OCI-LY3 (cell line): ENCODE data around the gene NPHS1.

Experiments used
- EZH2phosphoT487 ChIP-seq: fragments of 200-600 bp; shearing (Covaris generic); IDR thresholded peaks from 2 replicates; pipeline ENCODE4 v1.6.1; 2018; ENCODE audit warnings: antibody characterized with exemption, mixed run types, low read depth
- TF ChIP-seq, protein P1 (sequence below): fragments of 200-600, 300-600 bp; sonication (generic); IDR thresholded peaks from 2 replicates; pipeline ENCODE4 v1.5.1; 2014; ENCODE audit warnings: antibody characterized with exemption, low read length, low read depth

DNA sequence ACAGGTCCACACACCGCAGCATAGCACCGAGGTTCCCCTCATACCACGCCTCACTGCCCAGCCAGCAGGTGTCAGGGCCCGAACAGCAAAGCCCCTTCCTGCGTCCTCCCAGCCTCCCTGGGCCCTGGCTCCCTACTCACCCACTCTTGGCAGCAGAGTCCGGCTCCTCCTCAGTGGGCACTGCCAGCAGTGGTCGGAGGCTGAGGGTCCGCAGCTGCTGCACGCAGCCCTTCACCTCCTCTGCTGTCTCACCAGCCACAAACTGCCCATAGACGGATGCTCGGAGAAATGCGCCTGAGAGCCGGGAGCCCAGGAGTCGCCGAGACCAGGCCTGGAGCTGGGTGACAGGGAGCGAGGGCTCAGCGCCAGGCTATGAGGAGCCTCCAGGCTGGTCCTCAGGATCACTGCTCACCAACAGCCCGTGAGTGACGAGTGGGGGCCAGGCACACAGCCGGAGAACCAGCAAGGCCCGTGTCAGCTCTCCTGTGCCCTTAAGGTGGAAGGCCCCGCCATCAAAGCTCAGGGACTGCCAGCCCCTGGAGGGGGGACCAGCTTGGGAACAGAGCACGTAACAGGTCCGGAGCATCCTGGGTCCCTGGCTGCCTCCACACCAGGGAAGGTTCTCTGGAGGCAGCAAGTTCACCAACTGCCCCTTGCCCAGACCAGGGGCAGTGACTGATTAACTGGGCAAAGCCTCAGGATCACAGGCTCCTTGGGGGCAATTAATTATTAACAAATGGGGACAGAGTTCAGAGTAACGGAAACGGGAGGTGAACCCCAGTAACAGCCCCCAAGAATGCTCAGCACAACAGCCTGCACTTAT, 39.9 kb downstream of the NPHS1 start, which contains the start of gene PRODH2:
- TF ChIP-seq, protein P1, sequence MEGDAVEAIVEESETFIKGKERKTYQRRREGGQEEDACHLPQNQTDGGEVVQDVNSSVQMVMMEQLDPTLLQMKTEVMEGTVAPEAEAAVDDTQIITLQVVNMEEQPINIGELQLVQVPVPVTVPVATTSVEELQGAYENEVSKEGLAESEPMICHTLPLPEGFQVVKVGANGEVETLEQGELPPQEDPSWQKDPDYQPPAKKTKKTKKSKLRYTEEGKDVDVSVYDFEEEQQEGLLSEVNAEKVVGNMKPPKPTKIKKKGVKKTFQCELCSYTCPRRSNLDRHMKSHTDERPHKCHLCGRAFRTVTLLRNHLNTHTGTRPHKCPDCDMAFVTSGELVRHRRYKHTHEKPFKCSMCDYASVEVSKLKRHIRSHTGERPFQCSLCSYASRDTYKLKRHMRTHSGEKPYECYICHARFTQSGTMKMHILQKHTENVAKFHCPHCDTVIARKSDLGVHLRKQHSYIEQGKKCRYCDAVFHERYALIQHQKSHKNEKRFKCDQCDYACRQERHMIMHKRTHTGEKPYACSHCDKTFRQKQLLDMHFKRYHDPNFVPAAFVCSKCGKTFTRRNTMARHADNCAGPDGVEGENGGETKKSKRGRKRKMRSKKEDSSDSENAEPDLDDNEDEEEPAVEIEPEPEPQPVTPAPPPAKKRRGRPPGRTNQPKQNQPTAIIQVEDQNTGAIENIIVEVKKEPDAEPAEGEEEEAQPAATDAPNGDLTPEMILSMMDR: no peak
- no peak for TF ChIP-seq EZH2phosphoT487
